Stimulated activated CD4-positive, alpha-beta T cell treated with anti-CD3 and anti-CD28 coated beads, Interleukin-15, amount 100 ng/mL, for 48 hours (primary cell): Measurements from ENCODE around the gene DNAI1.
A peak's percentile ranks its signal among the peaks of the same experiment; 100 is the strongest.
"Not testable (repeated sequence)": the region's sequence is repeated elsewhere in the genome, so short reads cannot be mapped to it uniquely, and the experiment has no call there.

ENCODE experiments used
- DNase-seq, 2 donors: peaks; one replicate each; pipeline ENCODE4 v3.0.0-alpha.2; 2020; ENCODE audit warnings: low read depth in 2 of 2

DNAI1 gene

GRCh38 chr9:34512131-34513078, 53.8 kb downstream of the DNAI1 start:
- DNase-seq: no peak

GRCh38 chr9:34513567-34514214, 55.1 kb downstream of the DNAI1 start:
- no peak for DNase-seq

- DNase-seq: no peak
These were observed 55.8 kb downstream of the DNAI1 start for GRCh38 chr9:34514401-34514800.

GRCh38 chr9:34514816-34515215, 56.2 kb downstream of the DNAI1 start:
- DNase-seq: no peak

- DNase-seq: no peak
These were observed 57.4 kb downstream of the DNAI1 start for GRCh38 chr9:34515959-34516358.

- no peak for DNase-seq
These were observed 58.6 kb downstream of the DNAI1 start for GRCh38 chr9:34517185-34517584.

GRCh38 chr9:34518110-34518616, 59.6 kb downstream of the DNAI1 start:
- no peak for DNase-seq

GRCh38 chr9:34518896-34519295, 60.3 kb downstream of the DNAI1 start:
- DNase-seq: no peak

- DNase-seq: no peak
These were observed 60.9 kb downstream of the DNAI1 start for GRCh38 chr9:34519321-34520020.

GRCh38 chr9:34520096-34520495, 61.5 kb downstream of the DNAI1 start:
- DNase-seq: no peak

- no peak for DNase-seq
These were observed 62.1 kb downstream of the DNAI1 start for GRCh38 chr9:34520505-34521385.

GRCh38 chr9:34521406-34522045, 62.9 kb downstream of the DNAI1 start:
- no peak for DNase-seq

- no peak for DNase-seq
These were observed 63.7 kb downstream of the DNAI1 start for GRCh38 chr9:34522091-34522887.

- DNase-seq: peak; percentile 76 to 84
These were observed 64.6 kb downstream of the DNAI1 start, which contains the start of gene ENHO for GRCh38 chr9:34522971-34523797. Gene ENHO, minus strand, starts transcription at chr9:34522990. Its CDS starts 1,295 bp downstream, at chr9:34521695.

GRCh38 chr9:34524349-34524748, 65.7 kb downstream of the DNAI1 start:
- DNase-seq: no peak

- no peak for DNase-seq
These were observed 67.4 kb downstream of the DNAI1 start for GRCh38 chr9:34526026-34526425.

GRCh38 chr9:34532041-34532440, 73.4 kb downstream of the DNAI1 start:
- DNase-seq: not testable (repeated sequence)

- DNase-seq: no peak
These were observed 78.1 kb downstream of the DNAI1 start for GRCh38 chr9:34536685-34537084.

GRCh38 chr9:34540827-34541226, 82.2 kb downstream of the DNAI1 start:
- DNase-seq: no peak
